SK-N-SH (cell line): ENCODE measurements around the gene STAT5B.

Experiments used
- FOXJ3 ChIP-seq: sonication (generic); formaldehyde crosslinking; IDR thresholded peaks from 2 replicates; pipeline ENCODE4 v1.5.1; 2020; ENCODE audit warnings: mild to moderate bottlenecking, missing genetic modification reagents
- POLR2AphosphoS5 ChIP-seq: IDR thresholded peaks from 2 replicates; pipeline ENCODE4 v1.6.1; 2012; ENCODE audit warnings: low read depth, low read length
- SIN3A ChIP-seq: IDR thresholded peaks from 2 replicates; pipeline ENCODE4 v1.6.1; 2012; ENCODE audit warnings: low read depth, mild to moderate bottlenecking, low read length, moderate library complexity, borderline replicate concordance
- USF2 ChIP-seq: fragments of 150-350 bp; IDR thresholded peaks from 2 replicates; pipeline ENCODE4 v1.6.1; 2017; ENCODE audit warnings: antibody characterized with exemption, low read length, low read depth, borderline replicate concordance
- YY1 ChIP-seq: IDR thresholded peaks from 2 replicates; pipeline ENCODE4 v1.4.0; 2012; ENCODE audit warnings: low read depth, mild to moderate bottlenecking
- TF ChIP-seq, protein P1 (sequence below): fragments of 200-600 bp; sonication (generic); IDR thresholded peaks from 2 replicates; pipeline ENCODE4 v1.6.1; 2017; ENCODE audit warnings: antibody characterized with exemption, mild to moderate bottlenecking, moderate library complexity

DNA sequence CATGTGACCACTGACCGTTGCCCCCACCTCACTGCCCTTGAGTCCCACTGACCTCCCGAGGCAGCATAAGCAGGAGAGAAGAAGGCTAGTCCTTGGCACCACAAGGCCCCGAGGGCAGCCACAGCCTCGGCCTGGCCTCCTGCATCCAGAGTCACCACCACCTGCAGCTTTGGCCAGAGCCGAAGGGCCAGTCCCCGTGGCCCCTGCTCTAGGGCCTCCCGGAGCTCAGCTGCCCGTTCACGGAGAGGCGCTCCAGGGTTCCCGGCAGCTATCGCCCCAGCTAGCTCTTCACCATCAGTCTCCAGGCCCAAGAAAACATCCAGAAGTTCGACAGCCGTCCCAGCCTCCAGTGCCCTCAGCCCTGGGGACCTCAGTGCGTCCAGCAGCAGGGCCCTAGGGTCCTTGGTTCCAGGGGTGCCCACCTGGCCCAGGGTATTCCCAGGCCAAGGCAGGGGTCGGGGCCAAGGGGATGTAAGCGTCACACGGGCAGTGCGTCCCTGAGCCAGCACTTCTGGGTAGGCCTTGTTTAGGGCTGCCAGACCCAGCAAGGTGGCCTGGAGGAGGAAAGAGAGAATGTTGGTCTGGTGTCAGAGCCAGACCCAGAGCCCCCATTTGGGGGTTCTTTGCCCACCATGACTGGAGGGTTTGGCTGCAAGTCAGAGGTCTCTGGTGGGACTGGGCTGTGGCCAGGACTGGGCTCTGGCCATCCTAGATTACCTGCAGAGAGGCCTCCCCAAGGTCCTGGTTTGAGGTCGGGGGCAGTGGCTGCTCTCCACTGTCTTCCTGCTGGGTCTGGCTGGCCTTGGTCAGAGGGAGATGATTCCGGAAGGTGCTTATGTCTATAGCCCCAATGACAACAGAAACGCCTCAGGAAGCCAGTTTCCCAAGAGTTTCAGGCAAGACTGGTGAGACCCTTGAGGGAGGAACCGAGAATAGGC, 83.7 kb downstream of the STAT5B start:
- TF ChIP-seq USF2 (no peak), POLR2AphosphoS5 (no peak), FOXJ3 (CRISPR knock-in tag) (no peak), SIN3A (no peak), YY1 (no peak)
- TF ChIP-seq, protein P1, sequence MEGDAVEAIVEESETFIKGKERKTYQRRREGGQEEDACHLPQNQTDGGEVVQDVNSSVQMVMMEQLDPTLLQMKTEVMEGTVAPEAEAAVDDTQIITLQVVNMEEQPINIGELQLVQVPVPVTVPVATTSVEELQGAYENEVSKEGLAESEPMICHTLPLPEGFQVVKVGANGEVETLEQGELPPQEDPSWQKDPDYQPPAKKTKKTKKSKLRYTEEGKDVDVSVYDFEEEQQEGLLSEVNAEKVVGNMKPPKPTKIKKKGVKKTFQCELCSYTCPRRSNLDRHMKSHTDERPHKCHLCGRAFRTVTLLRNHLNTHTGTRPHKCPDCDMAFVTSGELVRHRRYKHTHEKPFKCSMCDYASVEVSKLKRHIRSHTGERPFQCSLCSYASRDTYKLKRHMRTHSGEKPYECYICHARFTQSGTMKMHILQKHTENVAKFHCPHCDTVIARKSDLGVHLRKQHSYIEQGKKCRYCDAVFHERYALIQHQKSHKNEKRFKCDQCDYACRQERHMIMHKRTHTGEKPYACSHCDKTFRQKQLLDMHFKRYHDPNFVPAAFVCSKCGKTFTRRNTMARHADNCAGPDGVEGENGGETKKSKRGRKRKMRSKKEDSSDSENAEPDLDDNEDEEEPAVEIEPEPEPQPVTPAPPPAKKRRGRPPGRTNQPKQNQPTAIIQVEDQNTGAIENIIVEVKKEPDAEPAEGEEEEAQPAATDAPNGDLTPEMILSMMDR, result no peak
